ENCODE measurements around the gene IL6.

IL6 gene

DNA sequence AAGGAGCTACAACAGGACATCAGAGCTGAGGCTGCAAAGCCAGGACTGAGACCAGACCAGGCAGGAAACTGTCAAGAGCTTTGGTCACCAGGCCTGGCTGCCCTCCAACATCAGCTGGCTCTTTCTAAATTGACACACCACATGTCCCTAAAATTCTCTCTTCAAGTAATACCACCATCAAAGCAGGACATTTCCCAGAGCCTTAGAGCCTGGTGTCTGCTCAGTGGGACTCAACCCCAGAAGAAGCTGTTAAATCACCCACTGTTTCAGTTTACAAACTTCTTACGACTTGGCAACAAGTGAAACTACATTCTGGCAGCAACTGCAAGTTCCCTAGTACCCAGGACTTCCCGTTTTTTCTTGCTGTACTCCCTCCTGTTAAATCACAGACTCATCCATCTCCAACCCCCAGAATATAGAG, 3.8 kb upstream of the IL6 start:
- no peak overlapping the region for H3K9ac ChIP-seq (ENCODE audit: low read depth, low read length)
- H3K36me3 ChIP-seq (ENCODE audit: insufficient read depth, low read length) = no peaks in the 10 kb centered on the region
- DNase-seq (no peak), ATAC-seq (ENCODE audit: insufficient read depth, low read depth) (no peak)
- H2AFZ ChIP-seq (ENCODE audit: low read depth, low read length) = no peak overlapping the region
- no peak overlapping the region for H3K4me2 ChIP-seq (ENCODE audit: insufficient read depth, low read length)
- H3K9me3 ChIP-seq (ENCODE audit: insufficient read depth, low read length, severe bottlenecking) = no peaks in the 10 kb centered on the region
- no peaks in the 10 kb centered on the region for H3K79me2 ChIP-seq (ENCODE audit: insufficient read depth, low read length)
- no peak for TF ChIP-seq EZH2 (IDR thresholded peaks at IDR 0.05; ENCODE audit: borderline replicate concordance, low read depth, low read length, severe bottlenecking)
- TF ChIP-seq, protein P1, sequence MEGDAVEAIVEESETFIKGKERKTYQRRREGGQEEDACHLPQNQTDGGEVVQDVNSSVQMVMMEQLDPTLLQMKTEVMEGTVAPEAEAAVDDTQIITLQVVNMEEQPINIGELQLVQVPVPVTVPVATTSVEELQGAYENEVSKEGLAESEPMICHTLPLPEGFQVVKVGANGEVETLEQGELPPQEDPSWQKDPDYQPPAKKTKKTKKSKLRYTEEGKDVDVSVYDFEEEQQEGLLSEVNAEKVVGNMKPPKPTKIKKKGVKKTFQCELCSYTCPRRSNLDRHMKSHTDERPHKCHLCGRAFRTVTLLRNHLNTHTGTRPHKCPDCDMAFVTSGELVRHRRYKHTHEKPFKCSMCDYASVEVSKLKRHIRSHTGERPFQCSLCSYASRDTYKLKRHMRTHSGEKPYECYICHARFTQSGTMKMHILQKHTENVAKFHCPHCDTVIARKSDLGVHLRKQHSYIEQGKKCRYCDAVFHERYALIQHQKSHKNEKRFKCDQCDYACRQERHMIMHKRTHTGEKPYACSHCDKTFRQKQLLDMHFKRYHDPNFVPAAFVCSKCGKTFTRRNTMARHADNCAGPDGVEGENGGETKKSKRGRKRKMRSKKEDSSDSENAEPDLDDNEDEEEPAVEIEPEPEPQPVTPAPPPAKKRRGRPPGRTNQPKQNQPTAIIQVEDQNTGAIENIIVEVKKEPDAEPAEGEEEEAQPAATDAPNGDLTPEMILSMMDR (IDR thresholded peaks at IDR 0.05; ENCODE audit: borderline replicate concordance, extremely low read depth, low read length, poor library complexity, severe bottlenecking) = no peak
- peaks cover 45% of the 10 kb centered on the region for H3K27me3 ChIP-seq (ENCODE audit: insufficient read depth, low read length, poor library complexity)
- no peak overlapping the region for H3K27ac ChIP-seq (ENCODE audit: low read length)
- H4K20me1 ChIP-seq (ENCODE audit: insufficient read depth, low read length) = no peaks in the 10 kb centered on the region
- no peak overlapping the region for H3K4me3 ChIP-seq (ENCODE audit: low read depth in 1 of 2, low read length in 2 of 2)
- peaks cover 14% of the 10 kb centered on the region for H3K4me1 ChIP-seq (ENCODE audit: insufficient read depth, low read length)

DNA sequence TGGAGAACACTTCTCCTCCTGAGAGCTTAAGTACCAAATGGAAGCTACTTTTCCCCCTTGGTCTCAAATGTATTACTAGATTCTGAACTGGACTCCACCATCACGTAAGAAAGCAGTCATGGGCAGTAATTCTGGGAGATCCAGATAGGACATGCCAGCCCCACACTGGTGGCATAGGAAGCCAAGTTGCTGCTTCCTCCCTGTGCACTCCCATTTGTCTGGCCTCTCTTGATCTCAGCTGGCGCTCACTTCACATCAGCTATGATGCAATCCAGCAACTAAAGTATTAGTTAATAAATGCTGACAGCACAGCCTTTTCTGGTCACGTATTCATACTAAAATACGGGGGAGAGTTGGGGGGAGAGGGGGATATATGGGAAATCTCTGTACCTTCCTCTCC, 3.4 kb upstream of the IL6 start:
- Histone ChIP-seq H2AFZ (ENCODE audit: low read depth, low read length) (no peak overlapping the region), H3K27ac (ENCODE audit: low read length) (no peak overlapping the region)

DNA sequence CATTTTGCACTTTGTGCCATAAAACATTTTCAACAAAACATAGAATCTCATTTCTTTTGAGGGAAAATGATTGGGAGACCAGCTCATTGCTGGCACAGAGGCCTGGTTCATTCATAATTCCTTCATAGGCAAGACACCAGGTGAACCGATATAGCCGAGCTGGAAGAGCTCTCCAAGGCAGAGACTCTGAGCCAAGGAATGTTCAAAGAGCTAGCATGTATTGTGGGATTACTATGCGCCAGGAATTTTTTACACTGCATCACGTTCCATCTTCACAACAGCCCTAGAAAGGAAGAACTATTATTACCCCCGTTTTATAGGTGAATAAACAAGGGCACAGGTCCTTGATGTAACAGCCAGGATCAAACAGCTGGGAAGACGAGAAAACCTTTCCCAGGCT, 2.1 kb upstream of the IL6 start:
- Histone ChIP-seq H3K79me2 (ENCODE audit: insufficient read depth, low read length) (no peaks in the 10 kb centered on the region), H3K4me2 (ENCODE audit: insufficient read depth, low read length) (no peak overlapping the region), H3K9ac (ENCODE audit: low read depth, low read length) (no peak overlapping the region), H2AFZ (ENCODE audit: low read depth, low read length) (no peak overlapping the region), H3K4me3 (ENCODE audit: low read depth in 1 of 2, low read length in 2 of 2) (no peak overlapping the region), H3K27ac (ENCODE audit: low read length) (no peak overlapping the region), H3K9me3 (ENCODE audit: insufficient read depth, low read length, severe bottlenecking) (no peaks in the 10 kb centered on the region), H3K27me3 (ENCODE audit: insufficient read depth, low read length, poor library complexity) (peaks cover 46% of the 10 kb centered on the region), H3K4me1 (ENCODE audit: insufficient read depth, low read length) (peaks cover 14% of the 10 kb centered on the region), H3K36me3 (ENCODE audit: insufficient read depth, low read length) (no peaks in the 10 kb centered on the region), H4K20me1 (ENCODE audit: insufficient read depth, low read length) (no peaks in the 10 kb centered on the region)
- no peak for DNase-seq
- ATAC-seq (ENCODE audit: insufficient read depth, low read depth) = no peak
- TF ChIP-seq EZH2 (IDR thresholded peaks at IDR 0.05; ENCODE audit: borderline replicate concordance, low read depth, low read length, severe bottlenecking) = no peak
- TF ChIP-seq, protein P1 (IDR thresholded peaks at IDR 0.05; ENCODE audit: borderline replicate concordance, extremely low read depth, low read length, poor library complexity, severe bottlenecking) = no peak

More for the DNA sequence above, 3.4 kb upstream of the IL6 start:
- H3K27me3 ChIP-seq (ENCODE audit: insufficient read depth, low read length, poor library complexity) = peaks cover 46% of the 10 kb centered on the region
- H3K9ac ChIP-seq (ENCODE audit: low read depth, low read length) = no peak overlapping the region
- no peaks in the 10 kb centered on the region for H3K9me3 ChIP-seq (ENCODE audit: insufficient read depth, low read length, severe bottlenecking)
- no peak overlapping the region for H3K4me2 ChIP-seq (ENCODE audit: insufficient read depth, low read length)
- TF ChIP-seq, protein P1 (IDR thresholded peaks at IDR 0.05; ENCODE audit: borderline replicate concordance, extremely low read depth, low read length, poor library complexity, severe bottlenecking) = no peak
- no peak for TF ChIP-seq EZH2 (IDR thresholded peaks at IDR 0.05; ENCODE audit: borderline replicate concordance, low read depth, low read length, severe bottlenecking)
- H4K20me1 ChIP-seq (ENCODE audit: insufficient read depth, low read length) = no peaks in the 10 kb centered on the region
- H3K36me3 ChIP-seq (ENCODE audit: insufficient read depth, low read length) = no peaks in the 10 kb centered on the region
- H3K4me1 ChIP-seq (ENCODE audit: insufficient read depth, low read length) = peaks cover 14% of the 10 kb centered on the region
- H3K4me3 ChIP-seq (ENCODE audit: low read depth in 1 of 2, low read length in 2 of 2) = no peak overlapping the region
- no peaks in the 10 kb centered on the region for H3K79me2 ChIP-seq (ENCODE audit: insufficient read depth, low read length)
- ATAC-seq (ENCODE audit: insufficient read depth, low read depth) = no peak
- no peak for DNase-seq

DNA sequence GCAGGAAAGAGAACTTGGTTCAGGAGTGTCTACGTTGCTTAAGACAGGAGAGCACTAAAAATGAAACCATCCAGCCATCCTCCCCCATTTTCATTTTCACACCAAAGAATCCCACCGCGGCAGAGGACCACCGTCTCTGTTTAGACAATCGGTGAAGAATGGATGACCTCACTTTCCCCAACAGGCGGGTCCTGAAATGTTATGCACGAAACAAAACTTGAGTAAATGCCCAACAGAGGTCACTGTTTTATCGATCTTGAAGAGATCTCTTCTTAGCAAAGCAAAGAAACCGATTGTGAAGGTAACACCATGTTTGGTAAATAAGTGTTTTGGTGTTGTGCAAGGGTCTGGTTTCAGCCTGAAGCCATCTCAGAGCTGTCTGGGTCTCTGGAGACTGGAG, 1.4 kb upstream of the IL6 start:
- H3K9ac ChIP-seq (ENCODE audit: low read depth, low read length) = no peak overlapping the region
- no peak overlapping the region for H3K27ac ChIP-seq (ENCODE audit: low read length)
- no peak overlapping the region for H3K4me2 ChIP-seq (ENCODE audit: insufficient read depth, low read length)
- H2AFZ ChIP-seq (ENCODE audit: low read depth, low read length) = no peak overlapping the region
- DNase-seq (no peak), ATAC-seq (ENCODE audit: insufficient read depth, low read depth) (no peak)
- H3K4me1 ChIP-seq (ENCODE audit: insufficient read depth, low read length) = peaks cover 14% of the 10 kb centered on the region
- peaks cover 45% of the 10 kb centered on the region for H3K27me3 ChIP-seq (ENCODE audit: insufficient read depth, low read length, poor library complexity)
- TF ChIP-seq EZH2 (IDR thresholded peaks at IDR 0.05; ENCODE audit: borderline replicate concordance, low read depth, low read length, severe bottlenecking) = no peak
- TF ChIP-seq, protein P1 (IDR thresholded peaks at IDR 0.05; ENCODE audit: borderline replicate concordance, extremely low read depth, low read length, poor library complexity, severe bottlenecking) = peak; percentile 42
- H3K9me3 ChIP-seq (ENCODE audit: insufficient read depth, low read length, severe bottlenecking) = no peaks in the 10 kb centered on the region
- no peaks in the 10 kb centered on the region for H3K36me3 ChIP-seq (ENCODE audit: insufficient read depth, low read length)
- no peaks in the 10 kb centered on the region for H4K20me1 ChIP-seq (ENCODE audit: insufficient read depth, low read length)
- no peak overlapping the region for H3K4me3 ChIP-seq (ENCODE audit: low read depth in 1 of 2, low read length in 2 of 2)
- H3K79me2 ChIP-seq (ENCODE audit: insufficient read depth, low read length) = no peaks in the 10 kb centered on the region

All from DND-41 (cell line).